Measurements from ENCODE around the gene FREY1. TPM values are rescaled to one million over a fixed set of nuclear protein-coding genes. Genes with fewer than 3 reads are reported as not detected.

The FREY1 gene
- total RNA-seq, 2 experiments from 2014 or later, result 1.5 to 2.3 TPM

DNA sequence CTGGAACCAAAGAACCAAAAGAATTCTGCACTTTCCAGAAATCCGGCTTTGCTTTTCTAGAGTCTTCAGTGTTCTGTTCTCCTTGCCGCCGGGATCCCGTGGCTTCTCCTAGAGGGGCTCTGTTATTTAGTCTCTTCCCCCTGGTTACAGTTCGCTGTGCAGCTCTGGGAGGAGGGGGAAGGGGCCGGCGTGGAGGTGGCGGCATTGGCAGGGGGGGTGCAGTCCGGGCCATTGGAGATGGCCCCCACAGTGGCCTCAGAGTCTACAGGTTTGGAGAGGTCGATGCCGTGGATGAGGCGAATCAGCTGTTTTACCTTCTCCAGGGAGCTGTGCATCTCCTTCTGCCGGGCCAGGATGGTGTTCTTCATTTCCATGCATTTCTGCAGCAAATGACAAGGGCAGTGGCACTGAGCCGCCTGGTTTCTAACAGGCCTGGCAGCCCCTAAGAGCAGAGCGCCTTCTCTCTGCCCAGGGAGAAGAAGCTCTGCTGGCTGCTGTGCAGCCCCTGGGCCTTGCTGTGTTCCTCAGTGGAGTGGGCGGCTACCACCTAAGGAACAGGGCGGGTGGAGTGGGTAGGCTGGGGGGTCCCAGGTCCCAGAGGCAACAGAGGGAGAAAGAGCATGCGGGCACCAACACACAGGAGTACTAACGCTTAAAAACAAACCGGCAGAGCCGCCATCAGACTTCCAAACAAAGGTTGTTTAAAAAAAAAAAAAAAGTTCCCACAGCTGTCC lies 26.9 kb upstream of the FREY1 start:
- Mint-ChIP-seq H3K9me3 (no peaks in the 10 kb centered on the region), H3K4me3 (no peak overlapping the region), H3K27me3 (no peaks in the 10 kb centered on the region), H3K27ac (no peak overlapping the region), H3K36me3 (ENCODE audit: low read depth) (peaks cover 20% of the 10 kb centered on the region), H3K4me1 (peaks cover 26% of the 10 kb centered on the region)
- ChIA-PET CTCF (no interaction called here), POLR2A (no interaction called here)
- no peak for DNase-seq

DNA sequence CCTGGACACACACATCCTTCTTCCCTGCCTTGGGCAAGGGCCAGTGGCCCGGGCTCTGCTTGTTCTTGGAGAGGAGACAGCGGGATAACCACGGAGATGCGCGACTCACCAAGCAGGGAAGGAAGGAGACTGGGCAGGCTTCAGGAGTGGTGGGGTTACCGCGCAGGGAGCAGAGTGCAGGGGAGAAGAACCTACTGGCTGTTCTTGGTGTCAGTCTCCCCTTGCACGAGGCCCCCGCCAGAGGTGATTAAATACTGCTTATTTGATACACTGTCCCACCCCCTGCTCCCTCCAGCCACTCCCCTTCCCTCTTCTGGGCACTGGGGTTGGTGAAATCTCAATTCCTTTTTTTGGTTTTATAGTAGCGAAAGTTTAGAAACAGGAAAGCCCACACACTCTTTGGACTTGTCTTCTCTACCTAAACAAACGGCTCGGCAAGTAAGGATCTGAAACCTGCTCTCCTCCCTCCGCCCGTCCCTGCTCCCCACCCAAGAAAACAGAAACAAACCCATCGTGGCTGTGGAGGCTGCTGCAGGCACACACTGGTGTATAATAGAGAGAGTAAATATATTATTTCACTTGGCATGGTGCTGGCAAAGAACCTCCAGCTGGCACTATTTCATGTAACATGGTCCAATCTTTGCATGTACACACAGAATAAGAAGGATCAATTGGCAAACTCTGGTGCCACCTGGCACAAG lies 26.2 kb upstream of the FREY1 start:
- no peaks in the 10 kb centered on the region for H3K9me3 Mint-ChIP-seq
- H3K27ac Mint-ChIP-seq, result no peak overlapping the region
- H3K27me3 Mint-ChIP-seq, result no peaks in the 10 kb centered on the region
- POLR2A ChIA-PET, result no interaction called here
- CTCF ChIA-PET, result no interaction called here
- peaks cover 20% of the 10 kb centered on the region for H3K36me3 Mint-ChIP-seq (ENCODE audit: low read depth)
- H3K4me3 Mint-ChIP-seq, result no peak overlapping the region
- no peak for DNase-seq
- peaks cover 27% of the 10 kb centered on the region for H3K4me1 Mint-ChIP-seq

DNA sequence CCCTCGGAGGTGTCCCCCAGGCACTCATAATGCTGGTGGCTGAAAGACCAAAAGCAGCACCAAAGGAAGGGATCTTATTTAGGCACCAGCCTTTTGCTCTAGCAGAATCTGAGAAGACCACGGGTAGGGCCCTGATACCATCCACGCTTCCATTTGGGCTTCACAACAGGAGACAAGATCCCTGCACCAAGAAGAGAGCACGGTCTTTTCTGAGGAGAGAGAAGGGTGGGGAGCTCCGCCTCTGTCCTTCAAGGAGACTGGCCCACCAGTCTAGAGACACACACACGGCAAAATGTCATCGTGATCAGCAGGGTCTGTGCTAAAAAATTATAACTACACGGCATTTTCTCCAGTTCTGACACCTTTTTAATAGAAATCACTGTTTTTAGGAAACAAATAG lies 25.1 kb upstream of the FREY1 start:
- no peaks in the 10 kb centered on the region for H3K9me3 Mint-ChIP-seq
- H3K36me3 Mint-ChIP-seq (ENCODE audit: low read depth), result peaks cover 20% of the 10 kb centered on the region
- no peaks in the 10 kb centered on the region for H3K27me3 Mint-ChIP-seq
- H3K4me3 Mint-ChIP-seq, result no peak overlapping the region
- ChIA-PET CTCF (no interaction called here), POLR2A (no interaction called here)
- H3K4me1 Mint-ChIP-seq, result peaks cover 32% of the 10 kb centered on the region
- H3K27ac Mint-ChIP-seq, result peak overlapping the region; percentile 10
- DNase-seq, result no peak

DNA sequence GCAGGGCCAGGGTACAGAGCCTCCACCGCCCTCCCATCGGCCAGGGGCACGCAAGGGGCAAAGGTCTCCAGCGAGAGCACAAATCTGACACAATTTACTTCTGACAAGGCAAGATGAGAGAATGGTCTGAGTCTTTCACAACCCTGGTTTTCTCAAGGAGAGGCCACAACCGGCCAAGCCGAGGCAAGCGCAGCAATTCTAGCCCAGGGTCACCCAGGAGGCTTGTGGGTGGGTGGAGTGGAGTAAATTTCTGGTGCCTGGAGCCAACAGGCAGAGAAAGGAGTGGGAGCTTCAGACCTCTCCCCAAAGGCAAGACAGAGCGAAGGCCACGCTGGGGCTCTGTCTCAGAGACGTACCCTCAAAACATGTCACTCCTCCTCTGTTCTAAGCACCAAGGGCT lies 24.7 kb upstream of the FREY1 start:
- Mint-ChIP-seq H3K27ac (peak overlapping the region; percentile 95), H3K4me3 (no peak overlapping the region), H3K4me1 (peaks cover 35% of the 10 kb centered on the region), H3K36me3 (ENCODE audit: low read depth) (peaks cover 19% of the 10 kb centered on the region), H3K9me3 (no peaks in the 10 kb centered on the region), H3K27me3 (no peaks in the 10 kb centered on the region)
- ChIA-PET POLR2A (interaction anchor here (5.1 kb wide), 1 partner anchor 14 kb away, joined by 78 read pairs; the partner anchor contains the start of gene PEX16), CTCF (interaction anchor here (1.5 kb wide), 1 partner anchor 89 kb away, joined by 6 read pairs; no protein-coding TSS in a partner anchor)
- no peak for DNase-seq

DNA sequence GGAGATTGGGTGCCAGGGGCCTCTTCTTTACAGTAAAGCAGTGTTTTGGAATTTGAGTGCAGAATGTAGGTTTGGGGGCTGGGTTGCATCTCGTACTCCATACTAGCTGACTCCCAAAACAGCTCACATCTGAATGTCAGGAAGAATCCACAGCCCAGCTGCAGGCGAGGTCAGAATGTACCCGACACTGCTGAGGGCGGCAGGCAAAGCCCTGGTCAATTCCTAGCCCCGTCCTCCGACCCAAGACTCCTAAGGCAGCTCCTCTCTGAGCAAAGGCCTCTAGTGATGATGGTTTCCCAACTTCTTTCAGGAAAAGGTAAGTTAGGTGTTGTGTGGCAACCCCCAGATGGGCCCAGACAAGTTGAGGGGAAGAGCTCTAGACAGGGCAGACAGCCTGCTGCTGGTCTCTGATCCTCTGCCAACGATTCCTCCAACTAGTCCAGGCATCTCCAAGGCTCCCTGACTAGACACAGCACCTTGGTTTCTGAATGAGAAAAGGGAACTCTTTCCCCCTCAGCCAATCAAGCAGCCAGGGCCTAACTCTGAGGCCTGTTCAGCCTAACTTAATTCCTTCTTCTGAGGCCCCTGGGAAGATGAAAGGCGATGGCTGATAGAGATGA lies 24.0 kb upstream of the FREY1 start:
- Mint-ChIP-seq H3K9me3 (no peaks in the 10 kb centered on the region), H3K4me3 (no peak overlapping the region), H3K4me1 (peaks cover 35% of the 10 kb centered on the region), H3K27me3 (no peaks in the 10 kb centered on the region), H3K36me3 (ENCODE audit: low read depth) (peaks cover 17% of the 10 kb centered on the region), H3K27ac (peak overlapping the region; percentile 95)
- POLR2A ChIA-PET, result interaction anchor here (0.8 to 5.1 kb wide), 6 partner anchors 10 to 84 kb away, joined by 3 to 78 read pairs (median 4); partner anchors contain the start of genes CRY2 and PEX16
- DNase-seq, result no peak
- CTCF ChIA-PET, result interaction anchor here (1.5 to 2.3 kb wide), 3 partner anchors 13 to 88 kb away, joined by 6 to 15 read pairs (median 11); partner anchors contain the start of gene PEX16

DNA sequence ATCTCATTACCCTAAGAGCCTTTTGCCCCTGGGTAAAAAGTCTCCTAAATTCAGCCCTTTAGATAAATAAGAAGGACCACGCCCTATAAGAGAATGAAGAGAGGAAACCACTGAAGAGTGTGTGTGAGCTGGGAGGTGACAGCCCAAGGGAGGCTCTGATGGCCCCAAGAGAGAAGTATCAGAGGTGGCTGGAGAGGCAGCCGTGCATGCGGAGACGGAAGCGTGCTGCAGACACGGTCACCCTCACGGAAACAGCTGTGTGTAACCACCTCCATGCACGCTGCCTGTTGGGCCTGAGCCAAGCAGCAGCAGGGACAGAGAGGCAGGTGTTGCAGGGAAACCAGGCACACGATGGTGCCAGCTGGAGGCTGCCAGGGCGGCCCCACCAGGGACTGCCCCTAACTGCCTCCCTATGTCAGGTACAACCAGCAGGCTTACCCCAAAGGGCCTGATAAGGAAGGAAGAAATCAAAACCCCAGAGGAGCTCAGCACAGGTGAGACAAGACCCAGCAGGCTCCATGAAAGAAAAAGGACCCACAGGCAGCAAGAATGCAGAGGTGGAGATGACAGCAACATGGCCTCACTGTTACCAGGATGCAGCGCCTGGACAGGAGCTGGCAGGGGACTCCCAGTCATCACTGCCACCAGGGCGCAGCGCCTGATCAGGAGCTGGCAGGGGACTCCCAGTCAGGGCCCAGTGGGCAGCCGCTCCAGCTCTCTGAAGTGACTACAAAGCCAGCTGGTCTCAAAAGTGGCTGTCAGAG lies 23.1 kb upstream of the FREY1 start:
- H3K4me1 Mint-ChIP-seq, result peaks cover 35% of the 10 kb centered on the region
- ChIA-PET POLR2A (interaction anchor here (0.8 to 5.1 kb wide), 7 partner anchors 9 to 83 kb away, joined by 3 to 78 read pairs (median 3); partner anchors contain the start of genes CRY2 and PEX16), CTCF (interaction anchor here (1.0 to 2.3 kb wide), 4 partner anchors 12 to 87 kb away, joined by 6 to 15 read pairs (median 10); partner anchors contain the start of gene PEX16)
- no peaks in the 10 kb centered on the region for H3K9me3 Mint-ChIP-seq
- DNase-seq, result peak; percentile 73
- peaks cover 17% of the 10 kb centered on the region for H3K36me3 Mint-ChIP-seq (ENCODE audit: low read depth)
- H3K4me3 Mint-ChIP-seq, result peak overlapping the region; percentile 50
- H3K27ac Mint-ChIP-seq, result peak overlapping the region; percentile 95
- H3K27me3 Mint-ChIP-seq, result no peaks in the 10 kb centered on the region

- Mint-ChIP-seq H3K4me1 (peaks cover 35% of the 10 kb centered on the region), H3K9me3 (no peaks in the 10 kb centered on the region), H3K4me3 (no peak overlapping the region), H3K36me3 (ENCODE audit: low read depth) (peaks cover 12% of the 10 kb centered on the region), H3K27ac (peak overlapping the region; percentile 95), H3K27me3 (peaks cover 6% of the 10 kb centered on the region)
- CTCF ChIA-PET, result interaction anchor here (0.7 to 2.3 kb wide), 4 partner anchors 11 to 422 kb away, joined by 4 to 15 read pairs (median 10); partner anchors contain the start of gene PEX16
- no peak for DNase-seq
- POLR2A ChIA-PET, result interaction anchor here (1.3 to 5.1 kb wide), 4 partner anchors 9 to 83 kb away, joined by 3 to 78 read pairs (median 4); partner anchors contain the start of genes CRY2 and PEX16
Observed at GRCh38 chr11:45929486-45930030, 22.5 kb upstream of the FREY1 start.

DNA sequence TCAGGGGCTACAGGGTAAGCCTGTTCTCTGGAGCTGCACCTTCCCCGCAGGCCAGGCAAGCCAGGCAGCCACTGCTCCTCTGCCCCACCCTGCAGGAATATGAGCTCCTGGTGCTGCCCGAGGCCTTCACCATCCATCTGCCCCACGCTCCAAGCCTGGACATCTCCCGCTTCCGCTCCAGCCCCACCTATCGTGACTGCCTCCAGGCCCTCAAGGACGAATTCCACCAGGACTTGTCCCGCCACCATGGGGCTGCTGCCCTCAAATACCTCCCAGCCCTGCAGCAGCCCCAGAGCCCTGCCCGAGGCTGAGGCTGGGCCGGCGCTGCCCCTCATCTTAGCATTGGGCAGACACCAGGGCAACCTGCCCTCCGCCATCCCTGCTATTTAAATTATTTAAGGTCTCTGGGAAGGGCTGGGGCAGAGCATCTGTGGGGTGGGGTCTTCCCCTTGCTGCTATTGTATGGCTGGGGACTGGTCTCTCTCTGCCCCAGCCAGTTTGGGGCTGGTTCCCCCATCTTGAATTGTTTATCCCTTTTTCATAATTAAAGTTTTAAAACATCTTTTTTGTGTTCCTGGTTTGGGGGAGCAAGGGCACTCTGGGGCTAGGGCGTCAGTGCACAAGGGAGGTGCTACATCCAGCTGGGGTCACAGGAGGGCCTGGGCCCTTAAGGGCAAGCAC lies 21.6 kb upstream of the FREY1 start:
- Mint-ChIP-seq H3K36me3 (ENCODE audit: low read depth) (peaks cover 9% of the 10 kb centered on the region), H3K27ac (peak overlapping the region; percentile 7), H3K4me3 (no peak overlapping the region), H3K27me3 (peaks cover 13% of the 10 kb centered on the region), H3K9me3 (no peaks in the 10 kb centered on the region), H3K4me1 (peaks cover 38% of the 10 kb centered on the region)
- DNase-seq, result no peak
- ChIA-PET CTCF (interaction anchor here (2.3 kb wide), 1 partner anchor 78 kb away, joined by 15 read pairs; no protein-coding TSS in a partner anchor), POLR2A (interaction anchor here (1.3 to 5.1 kb wide), 2 partner anchors 11 to 14 kb away, joined by 3 to 78 read pairs; partner anchors contain the start of gene PEX16)

DNA sequence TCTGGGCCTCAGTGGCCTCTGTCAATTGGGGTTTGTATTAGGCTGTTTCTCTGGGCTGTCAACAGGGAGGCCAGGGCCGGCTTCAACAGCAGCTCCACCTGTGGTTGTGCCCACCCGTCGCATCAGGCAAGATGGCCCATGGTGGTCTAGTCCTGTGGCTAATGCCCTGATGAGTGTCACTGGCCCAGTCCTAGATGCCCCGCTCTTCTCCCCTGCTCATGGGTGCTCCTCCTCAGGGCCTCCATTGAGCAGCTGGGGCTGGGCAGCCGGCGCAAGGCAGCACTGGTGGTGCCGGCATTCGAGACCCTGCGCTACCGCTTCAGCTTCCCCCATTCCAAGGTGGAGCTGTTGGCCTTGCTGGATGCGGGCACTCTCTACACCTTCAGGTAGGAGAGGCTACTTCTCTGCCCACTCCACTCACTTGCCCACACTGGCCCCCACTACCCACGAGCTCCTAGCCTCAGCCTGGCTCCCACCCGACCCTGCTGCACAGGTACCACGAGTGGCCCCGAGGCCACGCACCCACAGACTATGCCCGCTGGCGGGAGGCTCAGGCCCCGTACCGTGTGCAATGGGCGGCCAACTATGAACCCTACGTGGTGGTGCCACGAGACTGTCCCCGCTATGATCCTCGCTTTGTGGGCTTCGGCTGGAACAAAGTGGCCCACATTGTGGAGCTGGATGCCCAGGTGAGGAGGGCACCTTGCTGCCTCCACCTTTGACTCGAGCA lies 20.8 kb upstream of the FREY1 start:
- H3K27ac Mint-ChIP-seq, result no peak overlapping the region

GRCh38 chr11:45927332-45927683 lies 20.2 kb upstream of the FREY1 start:
- H3K27me3 Mint-ChIP-seq, result peaks cover 18% of the 10 kb centered on the region
- ChIA-PET POLR2A (interaction anchor here (5.1 kb wide), 1 partner anchor 10 kb away, joined by 78 read pairs; the partner anchor contains the start of gene PEX16), CTCF (interaction anchor here (1.9 kb wide), 1 partner anchor 79 kb away, joined by 6 read pairs; no protein-coding TSS in a partner anchor)
- H3K27ac Mint-ChIP-seq, result no peak overlapping the region
- no peak overlapping the region for H3K4me3 Mint-ChIP-seq
- no peak for DNase-seq
- H3K4me1 Mint-ChIP-seq, result peaks cover 42% of the 10 kb centered on the region
- H3K36me3 Mint-ChIP-seq (ENCODE audit: low read depth), result peaks cover 7% of the 10 kb centered on the region
- H3K9me3 Mint-ChIP-seq, result no peaks in the 10 kb centered on the region

More for the DNA sequence above, 20.8 kb upstream of the FREY1 start:
- no peak for DNase-seq
- Mint-ChIP-seq H3K4me1 (peaks cover 42% of the 10 kb centered on the region), H3K4me3 (no peak overlapping the region), H3K36me3 (ENCODE audit: low read depth) (peaks cover 7% of the 10 kb centered on the region), H3K27me3 (peaks cover 18% of the 10 kb centered on the region), H3K9me3 (no peaks in the 10 kb centered on the region)
- CTCF ChIA-PET, result no interaction called here
- POLR2A ChIA-PET, result interaction anchor here (5.1 kb wide), 1 partner anchor 10 kb away, joined by 78 read pairs; the partner anchor contains the start of gene PEX16
